ENCODE data around the gene SARS1. TPM values are rescaled to one million over a fixed set of nuclear protein-coding genes. Genes with fewer than 3 reads are reported as not detected.

Gene SARS1
- total and polyA plus RNA-seq, 9 donors, result 83.7 to 317 (median 119) TPM

DNA sequence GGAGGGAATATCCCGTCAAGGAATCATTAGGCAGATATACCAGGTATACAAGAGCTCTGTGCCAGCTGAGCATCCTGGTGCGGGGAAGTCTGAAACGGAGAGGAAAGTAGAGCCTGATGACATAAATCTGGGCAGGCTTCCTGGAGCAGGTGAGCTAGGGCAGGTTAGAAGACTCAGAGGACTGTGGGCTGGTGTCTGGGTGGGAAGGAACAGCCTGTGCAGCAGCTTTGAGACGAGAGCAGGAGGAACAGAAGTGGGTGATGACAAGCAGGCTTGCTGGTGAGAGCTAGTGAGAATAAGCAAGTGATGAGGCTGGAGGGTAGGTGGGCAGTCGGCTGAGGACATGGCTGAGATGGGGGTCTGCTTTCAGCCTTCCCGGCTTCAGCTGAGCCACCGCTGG, 42.4 kb downstream of the SARS1 start:
- Histone ChIP-seq H3K27ac (no peak overlapping the region), H3K4me3 (no peak overlapping the region), H3K36me3 (no peaks in the 10 kb centered on the region), H3K4me1 (ENCODE audit: insufficient read depth) (no peaks in the 10 kb centered on the region), H3K9me3 (no peaks in the 10 kb centered on the region), H3K27me3 (no peaks in the 10 kb centered on the region)
- no peak for DNase-seq
- TF ChIP-seq POLR2A (IDR thresholded peaks at IDR 0.05), result no peak
- TF ChIP-seq, protein P1, sequence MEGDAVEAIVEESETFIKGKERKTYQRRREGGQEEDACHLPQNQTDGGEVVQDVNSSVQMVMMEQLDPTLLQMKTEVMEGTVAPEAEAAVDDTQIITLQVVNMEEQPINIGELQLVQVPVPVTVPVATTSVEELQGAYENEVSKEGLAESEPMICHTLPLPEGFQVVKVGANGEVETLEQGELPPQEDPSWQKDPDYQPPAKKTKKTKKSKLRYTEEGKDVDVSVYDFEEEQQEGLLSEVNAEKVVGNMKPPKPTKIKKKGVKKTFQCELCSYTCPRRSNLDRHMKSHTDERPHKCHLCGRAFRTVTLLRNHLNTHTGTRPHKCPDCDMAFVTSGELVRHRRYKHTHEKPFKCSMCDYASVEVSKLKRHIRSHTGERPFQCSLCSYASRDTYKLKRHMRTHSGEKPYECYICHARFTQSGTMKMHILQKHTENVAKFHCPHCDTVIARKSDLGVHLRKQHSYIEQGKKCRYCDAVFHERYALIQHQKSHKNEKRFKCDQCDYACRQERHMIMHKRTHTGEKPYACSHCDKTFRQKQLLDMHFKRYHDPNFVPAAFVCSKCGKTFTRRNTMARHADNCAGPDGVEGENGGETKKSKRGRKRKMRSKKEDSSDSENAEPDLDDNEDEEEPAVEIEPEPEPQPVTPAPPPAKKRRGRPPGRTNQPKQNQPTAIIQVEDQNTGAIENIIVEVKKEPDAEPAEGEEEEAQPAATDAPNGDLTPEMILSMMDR (IDR thresholded peaks at IDR 0.05), result no peak
- TF ChIP-seq EP300 (IDR thresholded peaks at IDR 0.05), result no peak
- 85 to 94% (median 86%) methylated on average over 7 of the region's 7 CpGs for WGBS, 3 donors
- intact Hi-C loops (cut with DNase I), result no loop called here

DNA sequence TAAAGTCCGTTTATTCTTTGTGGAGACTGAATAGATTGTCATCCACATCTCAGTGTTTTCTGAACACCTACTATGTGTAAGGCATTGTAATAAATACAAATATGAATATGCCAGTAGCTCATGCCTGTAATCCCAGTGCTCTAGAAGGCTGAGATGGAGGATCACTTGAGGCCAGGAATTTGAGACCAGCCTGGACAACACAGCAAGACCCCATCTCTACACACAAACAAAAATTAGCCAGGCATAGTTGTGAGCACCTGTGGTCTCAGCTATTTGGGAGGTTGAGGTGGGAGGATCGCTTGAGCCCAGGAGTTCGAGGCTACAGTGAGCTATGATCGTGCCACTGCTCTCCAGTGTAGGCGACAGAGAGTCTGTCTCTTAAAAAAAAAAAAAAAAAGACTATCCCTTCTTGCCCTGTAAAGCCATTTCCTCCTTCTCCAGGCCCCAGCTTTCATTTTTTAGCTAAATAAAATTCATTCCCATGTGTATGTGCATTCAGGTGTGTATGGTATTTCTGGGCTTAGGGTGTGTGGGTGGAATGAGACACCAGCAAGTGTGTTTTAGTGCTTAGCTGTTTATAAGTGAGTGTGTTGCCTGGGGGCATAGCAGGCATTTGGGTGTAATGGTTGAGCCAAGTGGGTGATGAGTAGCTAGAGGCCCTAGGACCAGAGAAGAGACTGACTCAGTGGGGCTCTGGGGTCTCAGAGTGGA, 43.4 kb downstream of the SARS1 start:
- Histone ChIP-seq H3K36me3 (no peaks in the 10 kb centered on the region), H3K27ac (no peak overlapping the region), H3K9me3 (no peaks in the 10 kb centered on the region), H3K4me3 (no peak overlapping the region), H3K27me3 (no peaks in the 10 kb centered on the region), H3K4me1 (ENCODE audit: insufficient read depth) (no peaks in the 10 kb centered on the region)
- intact Hi-C loops (cut with DNase I), result no loop called here
- WGBS, 3 donors, result 85 to 93% (median 86%) methylated on average over 5 of the region's 5 CpGs
- TF ChIP-seq EP300 (IDR thresholded peaks at IDR 0.05) (no peak), POLR2A (IDR thresholded peaks at IDR 0.05) (no peak)
- TF ChIP-seq, protein P1 (IDR thresholded peaks at IDR 0.05), result no peak
- no peak for DNase-seq

DNA sequence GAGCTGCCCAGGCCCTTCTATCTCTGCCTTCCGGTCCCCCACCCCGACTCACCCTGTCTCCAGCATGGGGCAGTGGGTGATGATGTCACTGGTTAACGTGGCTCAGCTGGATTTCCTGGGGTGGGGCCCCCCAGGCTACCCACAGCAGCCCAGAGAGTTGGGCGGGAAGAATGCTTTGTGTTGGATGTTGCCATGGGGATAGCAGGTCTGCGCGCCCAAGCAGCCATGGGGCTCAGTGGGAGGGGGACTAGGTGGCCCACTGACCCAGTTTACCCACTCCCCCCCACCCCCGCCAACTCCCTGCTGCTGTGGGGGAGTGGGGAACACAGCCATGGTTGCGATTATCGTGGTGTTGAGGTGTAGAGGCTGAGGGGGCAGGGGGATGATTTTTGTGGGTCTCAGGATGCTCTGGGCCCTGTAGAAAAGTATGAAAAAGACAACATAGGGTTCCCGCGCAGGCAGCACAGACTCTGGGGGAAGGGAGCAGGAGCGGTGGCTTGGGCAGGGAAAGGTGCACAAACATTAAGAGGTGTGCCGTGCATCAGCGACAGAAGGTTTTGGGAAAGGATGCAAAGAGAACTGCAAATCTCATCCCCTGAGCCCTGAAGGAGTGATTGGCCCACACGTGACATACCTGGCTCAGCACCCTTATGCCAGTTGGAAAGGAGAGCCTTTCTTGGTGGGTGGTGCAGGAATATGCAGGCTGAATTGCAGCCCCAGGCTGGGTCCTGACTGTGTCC, 44.1 kb downstream of the SARS1 start:
- no peak for DNase-seq
- TF ChIP-seq, protein P1 (IDR thresholded peaks at IDR 0.05), result no peak
- TF ChIP-seq POLR2A (IDR thresholded peaks at IDR 0.05), result no peak
- TF ChIP-seq EP300 (IDR thresholded peaks at IDR 0.05), result no peak
- WGBS, 3 donors, result 74 to 78% (median 76%) methylated on average over 15 of the region's 15 CpGs
- H3K36me3 ChIP-seq, result no peaks in the 10 kb centered on the region
- H3K27me3 ChIP-seq, result no peaks in the 10 kb centered on the region
- no peaks in the 10 kb centered on the region for H3K9me3 ChIP-seq
- H3K4me1 ChIP-seq (ENCODE audit: insufficient read depth), result no peaks in the 10 kb centered on the region
- intact Hi-C loops (cut with DNase I), result no loop called here
- no peak overlapping the region for H3K4me3 ChIP-seq
- no peak overlapping the region for H3K27ac ChIP-seq

DNA sequence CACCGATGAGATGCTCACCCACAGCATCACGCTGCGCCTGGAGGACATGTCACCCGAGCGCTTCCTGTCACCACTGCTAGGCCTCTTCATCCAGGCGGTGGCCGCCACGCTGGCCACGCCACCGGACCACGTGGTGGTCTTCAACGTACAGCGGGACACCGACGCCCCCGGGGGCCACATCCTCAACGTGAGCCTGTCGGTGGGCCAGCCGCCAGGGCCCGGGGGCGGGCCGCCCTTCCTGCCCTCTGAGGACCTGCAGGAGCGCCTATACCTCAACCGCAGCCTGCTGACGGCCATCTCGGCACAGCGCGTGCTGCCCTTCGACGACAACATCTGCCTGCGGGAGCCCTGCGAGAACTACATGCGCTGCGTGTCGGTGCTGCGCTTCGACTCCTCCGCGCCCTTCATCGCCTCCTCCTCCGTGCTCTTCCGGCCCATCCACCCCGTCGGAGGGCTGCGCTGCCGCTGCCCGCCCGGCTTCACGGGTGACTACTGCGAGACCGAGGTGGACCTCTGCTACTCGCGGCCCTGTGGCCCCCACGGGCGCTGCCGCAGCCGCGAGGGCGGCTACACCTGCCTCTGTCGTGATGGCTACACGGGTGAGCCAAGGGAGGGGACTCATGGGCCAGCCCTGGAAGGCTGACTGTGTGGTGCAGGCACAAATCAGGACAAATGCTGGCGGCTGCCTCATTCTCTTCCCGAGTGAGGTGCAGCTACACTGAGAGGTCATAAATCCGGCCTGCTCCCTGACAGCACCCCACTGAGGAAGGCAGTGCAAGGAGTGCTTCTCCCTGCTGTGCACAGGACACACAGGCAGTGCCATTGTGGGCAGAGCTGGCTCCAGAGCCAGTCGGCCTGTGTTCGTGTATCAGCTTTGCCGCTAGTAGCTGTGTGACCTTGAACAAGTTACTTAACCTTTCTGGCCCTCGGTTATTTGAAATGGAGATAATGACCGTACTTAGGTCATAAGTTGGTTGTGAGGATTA, 45.1 kb downstream of the SARS1 start:
- 86 to 89% (median 88%) methylated on average over 65 to 69 of the region's 69 CpGs for WGBS, 3 donors
- Histone ChIP-seq H3K4me3 (no peak overlapping the region), H3K27ac (no peak overlapping the region), H3K9me3 (no peaks in the 10 kb centered on the region), H3K27me3 (no peaks in the 10 kb centered on the region), H3K36me3 (no peaks in the 10 kb centered on the region), H3K4me1 (ENCODE audit: insufficient read depth) (no peaks in the 10 kb centered on the region)
- intact Hi-C loops (cut with DNase I), result no loop called here
- DNase-seq, result peak in 2 of 5 donors; percentile 19 to 31
- TF ChIP-seq, protein P1 (IDR thresholded peaks at IDR 0.05), result no peak
- TF ChIP-seq EP300 (IDR thresholded peaks at IDR 0.05) (no peak), POLR2A (IDR thresholded peaks at IDR 0.05) (no peak)
